Uterus (tissue), 4 donors: Measurements from ENCODE around the gene SND1. TPM values are rescaled to one million over a fixed set of nuclear protein-coding genes. Genes with fewer than 3 reads are reported as not detected.

Source experiments
- DNase-seq, 2 donors: peaks; one replicate each; pipeline ENCODE4 v3.0.0-alpha.2; 2019 to 2020
- H3K27ac ChIP-seq, 2 donors: fragments of 200-600 bp; sonication (generic); 1 replicate in 1 of 2; 2 replicates in 1 of 2; pipeline ENCODE4 v1.5.1; 2016 to 2018
- H3K27me3 ChIP-seq, 2 donors: fragments of 200-600 bp; sonication (generic); one replicate each; pipeline ENCODE4 v1.5.1; 2018 to 2019; ENCODE audit warnings: control low read depth in 1 of 2
- H3K36me3 ChIP-seq, 2 donors: fragments of 200-600 bp; sonication (generic); one replicate each; pipeline ENCODE4 v1.5.1; 2019; ENCODE audit warnings: control low read depth in 1 of 2
- H3K4me1 ChIP-seq, 2 donors: fragments of 200-600 bp; sonication (generic); one replicate each; pipeline ENCODE4 v1.5.1; 2018 to 2019; ENCODE audit warnings: control low read depth in 1 of 2
- H3K4me3 ChIP-seq, 2 donors: fragments of 200-600 bp; sonication (generic); 1 replicate in 1 of 2; 2 replicates in 1 of 2; pipeline ENCODE4 v1.5.1; 2018 to 2019; ENCODE audit warnings: mild to moderate bottlenecking in 1 of 2
- H3K9me3 ChIP-seq, 2 donors: fragments of 200-600 bp; sonication (generic); one replicate each; pipeline ENCODE4 v1.5.1; 2019; ENCODE audit warnings: control low read depth in 1 of 2
- CTCF ChIP-seq, 4 experiments: fragments of 200-600 bp in 2 of 4; fragments of 450-650 bp in 2 of 4; sonication (generic) in 2 of 4; IDR thresholded peaks; one replicate each; pipeline ENCODE4 v1.5.1; 2016 to 2019; ENCODE audit warnings: antibody characterized with exemption in 4 of 4, mild to moderate bottlenecking in 2 of 4, moderate library complexity in 1 of 4
- POLR2A ChIP-seq, 2 donors: fragments of 450-650 bp; IDR thresholded peaks; one replicate each; pipeline ENCODE4 v1.6.1; 2016; ENCODE audit warnings: antibody characterized with exemption in 2 of 2, mild to moderate bottlenecking in 1 of 2, moderate library complexity in 1 of 2
- intact Hi-C: fragments of 100-400 bp; cut with DNase I; formaldehyde crosslinking; loops from one replicate; pipeline ENCODE4 v1.15.1; 2023; ENCODE audit warnings: low total_unique reads
- total RNA-seq, 4 donors: library from RNA; depleted of rRNA in 3 of 4; stranded (reverse); fragments of >200 nt in 3 of 4; gene quantifications; one replicate each; pipeline versions ENCODE4 v1.1.0 to v1.2.4, GENCODE V29; 2014 to 2023
- donor health status: DM: yes; HTN: yes; CAD: no.

Gene SND1
- total RNA-seq, 4 donors from 2014 or later, result 54.8 to 192 (median 117) TPM

- no peaks in the 10 kb centered on the region for H3K9me3 ChIP-seq
- no peak for TF ChIP-seq CTCF (IDR thresholded peaks at IDR 0.05)
- no peak for TF ChIP-seq POLR2A (IDR thresholded peaks at IDR 0.05)
- H3K27ac ChIP-seq, result peak overlapping the region; percentile 44 to 67
- H3K4me1 ChIP-seq, result peaks cover 0 to 15% of the 10 kb centered on the region in 2 donors
- intact Hi-C loops, result no loop called here
- no peak overlapping the region for H3K4me3 ChIP-seq
- DNase-seq, result peak; percentile 39 to 57
- no peaks in the 10 kb centered on the region for H3K27me3 ChIP-seq
- H3K36me3 ChIP-seq, result no peaks in the 10 kb centered on the region
Observed at GRCh38 chr7:127858091-127858914, 206.3 kb downstream of the SND1 start.

GRCh38 chr7:127858915-127859189 lies 206.9 kb downstream of the SND1 start:
- Histone ChIP-seq H3K4me3 (no peak overlapping the region), H3K36me3 (no peaks in the 10 kb centered on the region), H3K27me3 (no peaks in the 10 kb centered on the region), H3K4me1 (peaks cover 0 to 15% of the 10 kb centered on the region in 2 donors), H3K9me3 (no peaks in the 10 kb centered on the region), H3K27ac (peak overlapping the region; percentile 26 to 67)
- intact Hi-C loops, result no loop called here
- TF ChIP-seq CTCF (IDR thresholded peaks at IDR 0.05) (no peak), POLR2A (IDR thresholded peaks at IDR 0.05) (no peak)
- no peak for DNase-seq

- intact Hi-C loops, result no loop called here
- no peak overlapping the region for H3K4me3 ChIP-seq
- H3K27ac ChIP-seq, result peak overlapping the region in 1 of 2 donors; percentile 67
- TF ChIP-seq POLR2A (IDR thresholded peaks at IDR 0.05) (no peak), CTCF (IDR thresholded peaks at IDR 0.05) (no peak)
- no peaks in the 10 kb centered on the region for H3K27me3 ChIP-seq
- H3K9me3 ChIP-seq, result no peaks in the 10 kb centered on the region
- H3K4me1 ChIP-seq, result peaks cover 0 to 15% of the 10 kb centered on the region in 2 donors
- DNase-seq, result no peak
- no peaks in the 10 kb centered on the region for H3K36me3 ChIP-seq
Observed at GRCh38 chr7:127859330-127859729, 207.3 kb downstream of the SND1 start.

GRCh38 chr7:127862525-127862924 lies 210.5 kb downstream of the SND1 start:
- intact Hi-C loops, result no loop called here
- DNase-seq, result no peak
- Histone ChIP-seq H3K9me3 (no peaks in the 10 kb centered on the region), H3K27ac (no peak overlapping the region), H3K4me1 (peaks cover 0 to 15% of the 10 kb centered on the region in 2 donors), H3K4me3 (no peak overlapping the region), H3K36me3 (no peaks in the 10 kb centered on the region), H3K27me3 (no peaks in the 10 kb centered on the region)
- no peak for TF ChIP-seq CTCF (IDR thresholded peaks at IDR 0.05)
- no peak for TF ChIP-seq POLR2A (IDR thresholded peaks at IDR 0.05)

GRCh38 chr7:127863082-127863481 lies 211.1 kb downstream of the SND1 start:
- H3K4me1 ChIP-seq, result peaks cover 0 to 11% of the 10 kb centered on the region in 2 donors
- no peaks in the 10 kb centered on the region for H3K9me3 ChIP-seq
- intact Hi-C loops, result no loop called here
- H3K27ac ChIP-seq, result no peak overlapping the region
- H3K27me3 ChIP-seq, result no peaks in the 10 kb centered on the region
- TF ChIP-seq CTCF (IDR thresholded peaks at IDR 0.05), result no peak
- no peak for DNase-seq
- H3K4me3 ChIP-seq, result no peak overlapping the region
- H3K36me3 ChIP-seq, result no peaks in the 10 kb centered on the region
